Upper lobe of left lung (tissue), 4 donors: ENCODE results near the gene MME.

Experiments
- EP300 ChIP-seq, 4 donors: sonication (generic); formaldehyde crosslinking; IDR thresholded peaks; one replicate each; pipeline ENCODE4 v1.5.1; 2017; ENCODE audit warnings: antibody characterized with exemption in 4 of 4, control low read depth in 2 of 4
- POLR2A ChIP-seq, 4 donors: fragments of 450-650 bp; IDR thresholded peaks; one replicate each; pipeline ENCODE4 v1.5.1; 2016 to 2017; ENCODE audit warnings: antibody characterized with exemption in 4 of 4, mild to moderate bottlenecking in 2 of 4
- POLR2AphosphoS5 ChIP-seq, 2 donors: sonication (generic); formaldehyde crosslinking; IDR thresholded peaks; one replicate each; pipeline ENCODE4 v1.5.1; 2017; ENCODE audit warnings: antibody characterized with exemption in 2 of 2
- TF ChIP-seq, protein P1 (sequence below), 6 experiments: fragments of 450-650 bp in 4 of 6; fragments of 200-600 bp in 2 of 6; sonication (generic) in 2 of 6; IDR thresholded peaks; one replicate each; pipeline ENCODE4 v1.5.1; 2016 to 2019; ENCODE audit warnings: antibody characterized with exemption in 6 of 6

DNA sequence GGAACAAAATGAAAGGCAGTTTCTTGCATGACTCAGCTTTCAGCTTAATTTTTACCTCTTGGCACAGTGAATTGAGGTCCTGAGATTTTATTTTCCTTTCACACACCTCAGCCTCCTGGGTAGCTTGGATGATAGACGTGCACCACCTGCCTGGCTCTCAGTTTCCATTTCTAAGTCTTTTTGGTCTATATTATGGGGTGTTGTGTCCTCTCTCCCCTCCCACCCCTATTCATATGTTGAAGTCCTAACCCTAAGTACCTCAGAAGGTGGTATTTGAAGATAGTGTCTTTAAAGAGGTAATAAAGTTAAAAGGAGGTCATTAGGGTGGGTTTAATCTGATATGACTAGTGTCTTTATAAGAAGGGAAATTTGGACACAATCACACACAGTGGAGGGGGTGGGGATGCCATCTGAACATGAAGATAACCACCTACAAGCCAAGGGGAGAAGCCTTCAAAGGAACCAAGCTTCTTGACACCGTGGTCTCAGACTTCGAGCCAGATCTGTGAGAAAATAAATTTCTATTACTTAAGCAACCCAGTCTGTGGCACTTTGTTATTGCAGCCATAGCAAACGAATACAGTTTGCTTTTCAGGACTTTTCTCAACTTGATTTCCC is 128.2 kb downstream of the MME start:
- TF ChIP-seq, protein P1, sequence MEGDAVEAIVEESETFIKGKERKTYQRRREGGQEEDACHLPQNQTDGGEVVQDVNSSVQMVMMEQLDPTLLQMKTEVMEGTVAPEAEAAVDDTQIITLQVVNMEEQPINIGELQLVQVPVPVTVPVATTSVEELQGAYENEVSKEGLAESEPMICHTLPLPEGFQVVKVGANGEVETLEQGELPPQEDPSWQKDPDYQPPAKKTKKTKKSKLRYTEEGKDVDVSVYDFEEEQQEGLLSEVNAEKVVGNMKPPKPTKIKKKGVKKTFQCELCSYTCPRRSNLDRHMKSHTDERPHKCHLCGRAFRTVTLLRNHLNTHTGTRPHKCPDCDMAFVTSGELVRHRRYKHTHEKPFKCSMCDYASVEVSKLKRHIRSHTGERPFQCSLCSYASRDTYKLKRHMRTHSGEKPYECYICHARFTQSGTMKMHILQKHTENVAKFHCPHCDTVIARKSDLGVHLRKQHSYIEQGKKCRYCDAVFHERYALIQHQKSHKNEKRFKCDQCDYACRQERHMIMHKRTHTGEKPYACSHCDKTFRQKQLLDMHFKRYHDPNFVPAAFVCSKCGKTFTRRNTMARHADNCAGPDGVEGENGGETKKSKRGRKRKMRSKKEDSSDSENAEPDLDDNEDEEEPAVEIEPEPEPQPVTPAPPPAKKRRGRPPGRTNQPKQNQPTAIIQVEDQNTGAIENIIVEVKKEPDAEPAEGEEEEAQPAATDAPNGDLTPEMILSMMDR (IDR thresholded peaks at IDR 0.05) = no peak
- no peak for TF ChIP-seq POLR2A (IDR thresholded peaks at IDR 0.05)
- no peak for TF ChIP-seq EP300 (IDR thresholded peaks at IDR 0.05)
- no peak for TF ChIP-seq POLR2AphosphoS5 (IDR thresholded peaks at IDR 0.05)
